ENCODE measurements around the gene RBM42. TPM values are rescaled to one million over a fixed set of nuclear protein-coding genes. Genes with fewer than 3 reads are reported as not detected.
A peak's percentile ranks its signal among the peaks of the same experiment; 100 is the strongest.

Gene RBM42
- total and polyA plus RNA-seq, 2 of the 13 experiments (the other 11 are each of a cell fraction or from before 2014, with no cell fraction given): 27.2 to 55.3 TPM

GRCh38 chr19:35628565-35629331 is at the start of gene RBM42 (continued):
- TF ChIP-seq KLF12 (CRISPR knock-in tag; IDR thresholded peaks at IDR 0.05; ENCODE audit: borderline replicate concordance) (peak; percentile 76; the same call in 1 of the 2 replicates), ZNF572 (CRISPR knock-in tag; IDR thresholded peaks at IDR 0.05) (no peak), DZIP1 (CRISPR knock-in tag; IDR thresholded peaks at IDR 0.05) (no peak), ZNF331 (CRISPR knock-in tag; IDR thresholded peaks at IDR 0.05) (peak; percentile 59; the same call in 1 of the 2 replicates), FOXC1 (CRISPR knock-in tag; IDR thresholded peaks at IDR 0.05; ENCODE audit: borderline replicate concordance) (peak; percentile 83), TFE3 (CRISPR knock-in tag; IDR thresholded peaks at IDR 0.05) (0 out of 2 replicates have a peak, but pooled peaks have one; percentile 28), ONECUT2 (CRISPR knock-in tag; IDR thresholded peaks at IDR 0.05) (no peak), ATF4 (CRISPR knock-in tag; IDR thresholded peaks at IDR 0.05) (no peak), ZNF232 (CRISPR knock-in tag; IDR thresholded peaks at IDR 0.05; ENCODE audit: borderline replicate concordance) (no peak), IKZF1 (IDR thresholded peaks at IDR 0.05) (no peak), ZKSCAN5 (CRISPR knock-in tag; IDR thresholded peaks at IDR 0.05) (no peak), ZNF567 (CRISPR knock-in tag; IDR thresholded peaks at IDR 0.05; ENCODE audit: borderline replicate concordance) (no peak), NR2F1 (CRISPR knock-in tag; IDR thresholded peaks at IDR 0.05) (0 out of 4 replicates have a peak, but pooled peaks of 1 of the 2 experiments have one; percentile 8), ZNF878 (CRISPR knock-in tag; IDR thresholded peaks at IDR 0.05) (0 out of 2 replicates have a peak, but pooled peaks have one; percentile 48), NONO (IDR thresholded peaks at IDR 0.05) (no peak), NONO (CRISPR knock-in tag; conservative IDR thresholded peaks at IDR 0.05) (peak; percentile 90), NCOA2 (CRISPR knock-in tag; IDR thresholded peaks at IDR 0.05) (peak; percentile 30; the same call in 1 of the 2 replicates), MYPOP (CRISPR knock-in tag; IDR thresholded peaks at IDR 0.05) (peak; percentile 78), HES4 (CRISPR knock-in tag; IDR thresholded peaks at IDR 0.05; ENCODE audit: borderline replicate concordance) (no peak), SETDB1 (CRISPR knock-in tag; IDR thresholded peaks at IDR 0.05; ENCODE audit: borderline replicate concordance) (no peak), ZNF891 (CRISPR knock-in tag; IDR thresholded peaks at IDR 0.05) (peak; percentile 13; the same call in 1 of the 2 replicates)
- TF ChIP-seq, protein P1, sequence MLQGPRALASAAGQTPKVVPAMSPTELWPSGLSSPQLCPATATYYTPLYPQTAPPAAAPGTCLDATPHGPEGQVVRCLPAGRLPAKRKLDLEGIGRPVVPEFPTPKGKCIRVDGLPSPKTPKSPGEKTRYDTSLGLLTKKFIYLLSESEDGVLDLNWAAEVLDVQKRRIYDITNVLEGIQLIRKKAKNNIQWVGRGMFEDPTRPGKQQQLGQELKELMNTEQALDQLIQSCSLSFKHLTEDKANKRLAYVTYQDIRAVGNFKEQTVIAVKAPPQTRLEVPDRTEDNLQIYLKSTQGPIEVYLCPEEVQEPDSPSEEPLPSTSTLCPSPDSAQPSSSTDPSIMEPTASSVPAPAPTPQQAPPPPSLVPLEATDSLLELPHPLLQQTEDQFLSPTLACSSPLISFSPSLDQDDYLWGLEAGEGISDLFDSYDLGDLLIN (CRISPR knock-in tag; IDR thresholded peaks at IDR 0.05; ENCODE audit: borderline replicate concordance): 0 out of 2 replicates have a peak, but pooled peaks have one; percentile 71
